H1 (cell line): ENCODE results near the gene LIMK2. TPM values are rescaled to one million over a fixed set of nuclear protein-coding genes. Genes with fewer than 3 reads are reported as not detected.

Experiments
- CTCF ChIA-PET: fragments of 300-600 bp; sonication (Branson Sonifier 250); formaldehyde crosslinking; loops from one replicate; lab custom pipeline; 2021; ENCODE audit not compliant: partially characterized antibody; lab: Charles Lee
- POLR2A ChIA-PET: fragments of 300-600 bp; sonication (Branson Sonifier 250); formaldehyde crosslinking; loops from one replicate; lab custom pipeline; 2021; ENCODE audit warnings: inconsistent platforms; ENCODE audit not compliant: partially characterized antibody; lab: Charles Lee
- DNase-seq, 2 experiments: peaks; one replicate each; pipeline versions ENCODE4 v3.0.0 to v3.0.0-alpha.2; 2010 to 2022; ENCODE audit warnings: low spot score in 2 of 2, low read depth in 1 of 2, mixed read lengths in 1 of 2
- FAIRE-seq: peaks from 2 replicates; lab custom pipeline; 2011; peaks lifted over from hg19 to GRCh38; lab: Jason Lieb, UNC
- H2AFZ ChIP-seq: 2 replicates; pipeline ENCODE4 v1.8.1; 2012; ENCODE audit warnings: low read length, inconsistent platforms
- H2AK5ac ChIP-seq: 2 replicates; pipeline ENCODE4 v1.6.1; 2013; ENCODE audit warnings: low read depth, low read length
- H2BK120ac ChIP-seq: replicated peaks from 2 replicates; pipeline ENCODE3; 2013; ENCODE audit warnings: low read depth, low read length, inconsistent platforms
- H2BK12ac ChIP-seq: 2 replicates; pipeline ENCODE4 v1.6.1; 2013; ENCODE audit warnings: low read depth, low read length
- H2BK15ac ChIP-seq: 2 replicates; pipeline ENCODE4 v1.6.1; 2013; ENCODE audit warnings: low read length
- H2BK20ac ChIP-seq: 2 replicates; pipeline ENCODE4 v1.6.1; 2013; ENCODE audit warnings: low read length
- H2BK5ac ChIP-seq: 2 replicates; pipeline ENCODE4 v1.6.1; 2013; ENCODE audit warnings: low read depth, low read length
- H3K14ac ChIP-seq: 2 replicates; pipeline ENCODE4 v1.6.1; 2013; ENCODE audit warnings: inconsistent platforms; ENCODE audit not compliant: insufficient read length
- H3K18ac ChIP-seq: 2 replicates; pipeline ENCODE4 v1.6.1; 2013; ENCODE audit warnings: low read length; ENCODE audit errors: extremely low read depth
- H3K23ac ChIP-seq: 2 replicates; pipeline ENCODE4 v1.6.1; 2013; ENCODE audit warnings: inconsistent platforms; ENCODE audit not compliant: insufficient read length
- H3K23me2 ChIP-seq: 2 replicates; pipeline ENCODE4 v1.6.1; 2013; ENCODE audit warnings: low read depth, low read length
- H3K27ac ChIP-seq: 2 replicates; pipeline ENCODE4 v1.6.1; 2011; ENCODE audit warnings: low read depth, low read length, inconsistent platforms
- H3K27me3 ChIP-seq, 4 experiments: replicated peaks in 1 of 4; 1 replicate in 1 of 4; 2 replicates in 3 of 4; pipeline versions ENCODE4 v1.6.1 to v1.8.1; 2011 to 2013; ENCODE audit warnings: low read length in 3 of 4, mild to moderate bottlenecking in 3 of 4, inconsistent platforms in 2 of 4, mixed read lengths in 2 of 4, moderate library complexity in 1 of 4; ENCODE audit not compliant: control insufficient read depth in 3 of 4, insufficient read depth in 3 of 4; ENCODE audit errors: extremely low read depth in 1 of 4
- H3K36me3 ChIP-seq, 4 experiments: 2 replicates each; pipeline versions ENCODE4 v1.6.1 to v1.8.1; 2011 to 2013; ENCODE audit warnings: mild to moderate bottlenecking in 4 of 4, low read length in 3 of 4, moderate library complexity in 2 of 4, control low read depth in 1 of 4, inconsistent platforms in 1 of 4; ENCODE audit not compliant: insufficient read depth in 4 of 4, control insufficient read depth in 2 of 4
- H3K4ac ChIP-seq: replicated peaks from 2 replicates; pipeline ENCODE3; 2013; ENCODE audit warnings: low read length, low read depth, mixed read lengths, inconsistent platforms; ENCODE audit not compliant: insufficient read length
- H3K4me1 ChIP-seq, 4 experiments: replicated peaks in 1 of 4; 1 replicate in 1 of 4; 2 replicates in 3 of 4; pipeline versions ENCODE4 v1.6.1 to v1.8.1; 2011 to 2013; ENCODE audit warnings: low read length in 3 of 4, inconsistent platforms in 2 of 4, mixed read lengths in 1 of 4; ENCODE audit not compliant: insufficient read depth in 4 of 4, control insufficient read depth in 3 of 4
- H3K4me2 ChIP-seq, 2 experiments: 2 replicates each; pipeline versions ENCODE4 v1.6.1 to v1.8.1; 2011 to 2013; ENCODE audit warnings: low read depth in 2 of 2, low read length in 2 of 2, control low read depth in 1 of 2, inconsistent platforms in 1 of 2, mild to moderate bottlenecking in 1 of 2; ENCODE audit not compliant: insufficient read depth in 1 of 2
- H3K4me3 ChIP-seq, 4 experiments: fragments of 200-600, 300-600 bp in 1 of 4; sonication (generic), shearing (Covaris generic), sonication (Bioruptor Twin) in 1 of 4; 2 replicates each; pipeline versions ENCODE4 v1.5.1 to v1.8.1; 2011 to 2016; ENCODE audit warnings: low read length in 4 of 4, low read depth in 3 of 4, control low read depth in 2 of 4, inconsistent platforms in 2 of 4, mild to moderate bottlenecking in 2 of 4, mixed read lengths in 1 of 4, moderate library complexity in 1 of 4; ENCODE audit not compliant: insufficient read depth in 2 of 4; ENCODE audit errors: extremely low read depth in 1 of 4
- H3K56ac ChIP-seq: replicated peaks from 2 replicates; pipeline ENCODE3; 2013; ENCODE audit warnings: low read depth, mild to moderate bottlenecking, mixed read lengths, low read length, inconsistent platforms; ENCODE audit not compliant: insufficient read length
- H3K79me1 ChIP-seq: 2 replicates; pipeline ENCODE4 v1.6.1; 2013; ENCODE audit warnings: low read depth, low read length, control low read depth
- H3K79me2 ChIP-seq, 2 experiments: 2 replicates each; pipeline versions ENCODE4 v1.6.1 to v1.8.1; 2012 to 2013; ENCODE audit warnings: low read length in 2 of 2, mild to moderate bottlenecking in 2 of 2, inconsistent platforms in 1 of 2; ENCODE audit not compliant: insufficient read depth in 2 of 2, control insufficient read depth in 1 of 2
- H3K9ac ChIP-seq, 4 experiments: replicated peaks in 1 of 4; 1 replicate in 1 of 4; 2 replicates in 3 of 4; pipeline versions ENCODE4 v1.6.1 to v1.8.1; 2011 to 2013; ENCODE audit warnings: low read depth in 3 of 4, low read length in 3 of 4, control low read depth in 2 of 4, mild to moderate bottlenecking in 2 of 4, moderate library complexity in 2 of 4, inconsistent platforms in 1 of 4; ENCODE audit errors: extremely low read depth in 1 of 4
- H3K9me3 ChIP-seq, 2 experiments: 2 replicates each; pipeline versions ENCODE4 v1.6.1 to v1.8.1; 2012 to 2013; ENCODE audit warnings: mild to moderate bottlenecking in 2 of 2, moderate library complexity in 2 of 2, control low read depth in 1 of 2, inconsistent platforms in 1 of 2, low read depth in 1 of 2, low read length in 1 of 2, mixed read lengths in 1 of 2; ENCODE audit not compliant: insufficient read depth in 2 of 2
- H4K20me1 ChIP-seq, 2 experiments: replicated peaks in 1 of 2; 2 replicates each; pipeline versions ENCODE3 to v1.8.1; 2011 to 2013; ENCODE audit warnings: inconsistent platforms in 2 of 2, low read length in 2 of 2, mild to moderate bottlenecking in 1 of 2; ENCODE audit not compliant: insufficient read depth in 2 of 2, control insufficient read depth in 1 of 2
- H4K5ac ChIP-seq: 2 replicates; pipeline ENCODE4 v1.6.1; 2013; ENCODE audit warnings: low read length, low read depth, mixed read lengths, inconsistent platforms; ENCODE audit not compliant: insufficient read length
- H4K8ac ChIP-seq: 2 replicates; pipeline ENCODE4 v1.8.0; 2013; ENCODE audit warnings: mild to moderate bottlenecking, moderate library complexity, low read length, inconsistent platforms; ENCODE audit not compliant: insufficient read depth; ENCODE audit errors: extremely low read depth
- H4K91ac ChIP-seq: replicated peaks from 2 replicates; pipeline ENCODE3; 2013; ENCODE audit warnings: low read length, mixed read lengths, inconsistent platforms; ENCODE audit not compliant: insufficient read length
- BACH1 ChIP-seq: IDR thresholded peaks from 2 replicates; pipeline ENCODE4 v1.6.1; 2012; ENCODE audit warnings: low read length, improper control_type of control experiment
- EGR1 ChIP-seq: IDR thresholded peaks from 2 replicates; pipeline ENCODE4 v1.6.1; 2011; ENCODE audit warnings: low read depth, low read length, borderline replicate concordance
- EZH2 ChIP-seq: fragments of 200-600 bp; sonication (generic); IDR thresholded peaks from 2 replicates; pipeline ENCODE4 v1.7.1; 2012; ENCODE audit warnings: low read depth, mild to moderate bottlenecking, moderate library complexity, low read length, inconsistent platforms; ENCODE audit not compliant: severe bottlenecking
- GABPA ChIP-seq: IDR thresholded peaks from 2 replicates; pipeline ENCODE4 v1.6.1; 2011; ENCODE audit warnings: mild to moderate bottlenecking, low read length, moderate library complexity, borderline replicate concordance; ENCODE audit not compliant: insufficient read depth
- POLR2A ChIP-seq, 2 experiments: IDR thresholded peaks; 1 replicate in 1 of 2; 2 replicates in 1 of 2; pipeline ENCODE4 v1.6.1; 2011; ENCODE audit warnings: low read depth in 2 of 2, low read length in 2 of 2, mild to moderate bottlenecking in 2 of 2; ENCODE audit errors: control extremely low read depth in 1 of 2
- SIX5 ChIP-seq: IDR thresholded peaks from 2 replicates; pipeline ENCODE4 v1.6.1; 2011; ENCODE audit warnings: mild to moderate bottlenecking, low read depth, low read length
- SP2 ChIP-seq: IDR thresholded peaks from 2 replicates; pipeline ENCODE4 v1.6.1; 2012; ENCODE audit warnings: mild to moderate bottlenecking, low read length, inconsistent platforms
- SP4 ChIP-seq: IDR thresholded peaks from 2 replicates; pipeline ENCODE4 v1.6.1; 2012; ENCODE audit warnings: low read length, inconsistent platforms
- SRF ChIP-seq: IDR thresholded peaks from 2 replicates; pipeline ENCODE4 v1.6.1; 2011; ENCODE audit warnings: mild to moderate bottlenecking, low read depth, low read length, moderate library complexity
- TBP ChIP-seq: IDR thresholded peaks from 2 replicates; pipeline ENCODE4 v1.6.1; 2011; ENCODE audit warnings: low read depth, low read length, improper control_type of control experiment
- polyA plus RNA-seq, 7 experiments: library from polyadenylated mRNA; depleted of rRNA in 3 of 7; stranded (reverse) in 5 of 7; unstranded in 2 of 7; fragments of >200 nt in 5 of 7; fragments of 200-250 nt in 2 of 7; gene quantifications; 1 replicate in 5 of 7; 2 replicates in 1 of 7; 4 replicates in 1 of 7; pipeline versions ENCODE4 v1.2.1 to v1.2.3, GENCODE V29; 2011 to 2013; ENCODE audit warnings: missing spikeins in 2 of 7, mixed read lengths in 2 of 7
- total RNA-seq: library from RNA; stranded (reverse); fragmentation: NEBNext Ultra II Directional; extraction: Animal tissue kit (Norgen Biotek cat#: 25700); gene quantifications from 2 replicates; pipeline ENCODE4 v1.2.1, GENCODE V29; 2021

Gene LIMK2
- total and polyA plus RNA-seq, 2 of the 8 experiments (the other 6 are each of a cell fraction or from before 2014, with no cell fraction given): 13.2 to 37.6 TPM

- Histone ChIP-seq H2AFZ (no peak overlapping the region), H3K4me2 (no peak overlapping the region), H2BK120ac (no peak overlapping the region), H2BK5ac (no peak overlapping the region), H3K14ac (no peak overlapping the region), H3K23me2 (no peaks in the 10 kb centered on the region; the same call in 1 of the 2 replicates), H3K4ac (no peak overlapping the region), H3K9me3 (no peaks in the 10 kb centered on the region), H3K4me1 (no peaks in the 10 kb centered on the region; a peak in 1 of 7 replicates), H3K36me3 (no peaks in the 10 kb centered on the region), H2BK15ac (no peak overlapping the region), H3K56ac (no peak overlapping the region), H4K91ac (no peak overlapping the region), H4K20me1 (no peaks in the 10 kb centered on the region), H3K79me2 (no peaks in the 10 kb centered on the region), H3K79me1 (no peaks in the 10 kb centered on the region), H3K27me3 (no peaks in the 10 kb centered on the region), H2BK20ac (no peak overlapping the region), H4K5ac (no peak overlapping the region), H3K4me3 (no peak overlapping the region), H3K9ac (no peak overlapping the region), H3K23ac (no peak overlapping the region), H4K8ac (no peak overlapping the region), H2BK12ac (no peak overlapping the region), H3K18ac (no peak overlapping the region), H2AK5ac (no peak overlapping the region), H3K27ac (no peak overlapping the region)
- ChIA-PET POLR2A (interaction anchor here (1.5 kb wide), 1 partner anchor 24 kb away, joined by 4 read pairs; no protein-coding TSS in a partner anchor), CTCF (interaction anchor here (2.3 kb wide), 1 partner anchor 35 kb away, joined by 7 read pairs; no protein-coding TSS in a partner anchor)
- FAIRE-seq (no peak), DNase-seq (no peak)
- no peak for TF ChIP-seq SP4
- TF ChIP-seq GABPA: no peak
- TF ChIP-seq SIX5: no peak
- TF ChIP-seq TBP: no peak
- no peak for TF ChIP-seq POLR2A (IDR thresholded peaks at IDR 0.05; ENCODE audit: control extremely low read depth in 1 of 2, low read depth in 2 of 2, low read length in 2 of 2)
- no peak for TF ChIP-seq SP2
- TF ChIP-seq BACH1: no peak
- no peak for TF ChIP-seq EZH2
- no peak for TF ChIP-seq EGR1
- TF ChIP-seq SRF: no peak
Measured at GRCh38 chr22:31308181-31308580, 96.1 kb downstream of the LIMK2 start.
